Measurements from ENCODE around the gene DBH.

DBH gene

GRCh38 chr9:133693703-133694529 lies 57.8 kb downstream of the DBH start:
- H3K9me3 ChIP-seq (ENCODE audit: control extremely low read depth in 1 of 5, control insufficient read depth in 4 of 5, insufficient read depth in 2 of 5, low read depth in 1 of 5, low read length in 4 of 5) = no peaks in the 10 kb centered on the region
- WGBS (ENCODE audit: insufficient coverage) = 96% methylated on average over 32 of the region's 32 CpGs
- no peak overlapping the region for H3K27ac ChIP-seq (ENCODE audit: insufficient read depth in 1 of 2, low read depth in 1 of 2, low read length in 2 of 2, poor library complexity in 1 of 2, severe bottlenecking in 2 of 2)
- H3K4me3 ChIP-seq (ENCODE audit: control insufficient read depth in 1 of 7, extremely low read depth in 1 of 7, insufficient read depth in 4 of 7, low read depth in 2 of 7, low read length in 6 of 7) = no peak overlapping the region
- H3K4me1 ChIP-seq (ENCODE audit: control extremely low read depth in 1 of 4, control insufficient read depth in 4 of 4, insufficient read depth in 4 of 4, low read length in 3 of 4) = no peaks in the 10 kb centered on the region
- no peak for DNase-seq
- POLR2A ChIA-PET = no interaction called here
- H3K27me3 ChIP-seq (replicated peaks in 2 of 5; ENCODE audit: control insufficient read depth in 4 of 5, insufficient read depth in 5 of 5, low read length in 4 of 5) = no peaks in the 10 kb centered on the region
- H3K36me3 ChIP-seq (ENCODE audit: control insufficient read depth in 4 of 4, insufficient read depth in 4 of 4, low read length in 3 of 4) = no peaks in the 10 kb centered on the region
- CTCF ChIA-PET = interaction anchor here (0.8 to 1.4 kb wide), 3 partner anchors 15 to 48 kb away, joined by 3 read pairs; no protein-coding TSS in a partner anchor

- Histone ChIP-seq H3K27me3 (replicated peaks in 2 of 5; ENCODE audit: control insufficient read depth in 4 of 5, insufficient read depth in 5 of 5, low read length in 4 of 5) (no peaks in the 10 kb centered on the region), H3K4me1 (ENCODE audit: control extremely low read depth in 1 of 4, control insufficient read depth in 4 of 4, insufficient read depth in 4 of 4, low read length in 3 of 4) (no peaks in the 10 kb centered on the region), H3K4me3 (ENCODE audit: control insufficient read depth in 1 of 7, extremely low read depth in 1 of 7, insufficient read depth in 4 of 7, low read depth in 2 of 7, low read length in 6 of 7) (no peak overlapping the region), H3K36me3 (ENCODE audit: control insufficient read depth in 4 of 4, insufficient read depth in 4 of 4, low read length in 3 of 4) (peaks cover 0 to 3% (median 0%) of the 10 kb centered on the region in 4 experiments), H3K9me3 (ENCODE audit: control extremely low read depth in 1 of 5, control insufficient read depth in 4 of 5, insufficient read depth in 2 of 5, low read depth in 1 of 5, low read length in 4 of 5) (no peaks in the 10 kb centered on the region), H3K27ac (ENCODE audit: insufficient read depth in 1 of 2, low read depth in 1 of 2, low read length in 2 of 2, poor library complexity in 1 of 2, severe bottlenecking in 2 of 2) (no peak overlapping the region)
- ChIA-PET POLR2A (no interaction called here), CTCF (no interaction called here)
- no peak for DNase-seq
- 81% methylated on average over 3 of the region's 3 CpGs for WGBS (ENCODE audit: insufficient coverage)
These were observed 58.5 kb downstream of the DBH start for GRCh38 chr9:133694686-133695085.

- Histone ChIP-seq H3K36me3 (ENCODE audit: control insufficient read depth in 4 of 4, insufficient read depth in 4 of 4, low read length in 3 of 4) (peaks cover 0 to 3% (median 0%) of the 10 kb centered on the region in 4 experiments), H3K27me3 (replicated peaks in 2 of 5; ENCODE audit: control insufficient read depth in 4 of 5, insufficient read depth in 5 of 5, low read length in 4 of 5) (no peaks in the 10 kb centered on the region), H3K4me1 (ENCODE audit: control extremely low read depth in 1 of 4, control insufficient read depth in 4 of 4, insufficient read depth in 4 of 4, low read length in 3 of 4) (peaks cover 4 to 9% (median 8%) of the 10 kb centered on the region in 4 experiments), H3K4me3 (ENCODE audit: control insufficient read depth in 1 of 7, extremely low read depth in 1 of 7, insufficient read depth in 4 of 7, low read depth in 2 of 7, low read length in 6 of 7) (no peak overlapping the region), H3K9me3 (ENCODE audit: control extremely low read depth in 1 of 5, control insufficient read depth in 4 of 5, insufficient read depth in 2 of 5, low read depth in 1 of 5, low read length in 4 of 5) (no peaks in the 10 kb centered on the region), H3K27ac (ENCODE audit: insufficient read depth in 1 of 2, low read depth in 1 of 2, low read length in 2 of 2, poor library complexity in 1 of 2, severe bottlenecking in 2 of 2) (no peak overlapping the region)
- DNase-seq = no peak
- CTCF ChIA-PET = no interaction called here
- WGBS (ENCODE audit: insufficient coverage) = 97% methylated on average over 10 of the region's 12 CpGs
- POLR2A ChIA-PET = no interaction called here
These were observed 59.9 kb downstream of the DBH start for GRCh38 chr9:133696071-133696472.

- no peak for DNase-seq
- Histone ChIP-seq H3K36me3 (ENCODE audit: control insufficient read depth in 4 of 4, insufficient read depth in 4 of 4, low read length in 3 of 4) (peaks cover 0 to 3% (median 0%) of the 10 kb centered on the region in 4 experiments), H3K4me3 (ENCODE audit: control insufficient read depth in 1 of 7, extremely low read depth in 1 of 7, insufficient read depth in 4 of 7, low read depth in 2 of 7, low read length in 6 of 7) (no peak overlapping the region), H3K27me3 (replicated peaks in 2 of 5; ENCODE audit: control insufficient read depth in 4 of 5, insufficient read depth in 5 of 5, low read length in 4 of 5) (no peaks in the 10 kb centered on the region), H3K4me1 (ENCODE audit: control extremely low read depth in 1 of 4, control insufficient read depth in 4 of 4, insufficient read depth in 4 of 4, low read length in 3 of 4) (peaks cover 4 to 35% (median 31%) of the 10 kb centered on the region in 4 experiments), H3K9me3 (ENCODE audit: control extremely low read depth in 1 of 5, control insufficient read depth in 4 of 5, insufficient read depth in 2 of 5, low read depth in 1 of 5, low read length in 4 of 5) (no peaks in the 10 kb centered on the region), H3K27ac (ENCODE audit: insufficient read depth in 1 of 2, low read depth in 1 of 2, low read length in 2 of 2, poor library complexity in 1 of 2, severe bottlenecking in 2 of 2) (no peak overlapping the region)
- CTCF ChIA-PET = no interaction called here
- no CpG with 5 or more reads among the region's 6 CpGs for WGBS (ENCODE audit: insufficient coverage)
- POLR2A ChIA-PET = no interaction called here
These were observed 63.4 kb downstream of the DBH start for GRCh38 chr9:133699546-133699945.

GRCh38 chr9:133700819-133701320 lies 64.7 kb downstream of the DBH start:
- no peak overlapping the region for H3K27ac ChIP-seq (ENCODE audit: insufficient read depth in 1 of 2, low read depth in 1 of 2, low read length in 2 of 2, poor library complexity in 1 of 2, severe bottlenecking in 2 of 2)
- POLR2A ChIA-PET = no interaction called here
- WGBS (ENCODE audit: insufficient coverage) = 39% methylated on average over 4 of the region's 4 CpGs
- no peaks in the 10 kb centered on the region for H3K27me3 ChIP-seq (replicated peaks in 2 of 5; ENCODE audit: control insufficient read depth in 4 of 5, insufficient read depth in 5 of 5, low read length in 4 of 5)
- no peaks in the 10 kb centered on the region for H3K9me3 ChIP-seq (ENCODE audit: control extremely low read depth in 1 of 5, control insufficient read depth in 4 of 5, insufficient read depth in 2 of 5, low read depth in 1 of 5, low read length in 4 of 5)
- peaks cover 0 to 3% (median 0%) of the 10 kb centered on the region in 4 experiments for H3K36me3 ChIP-seq (ENCODE audit: control insufficient read depth in 4 of 4, insufficient read depth in 4 of 4, low read length in 3 of 4)
- H3K4me3 ChIP-seq (ENCODE audit: control insufficient read depth in 1 of 7, extremely low read depth in 1 of 7, insufficient read depth in 4 of 7, low read depth in 2 of 7, low read length in 6 of 7) = peak overlapping the region in 1 of 7 experiments; percentile 29
- peak in 2 of 3 donors; percentile 37 to 47 for DNase-seq
- H3K4me1 ChIP-seq (ENCODE audit: control extremely low read depth in 1 of 4, control insufficient read depth in 4 of 4, insufficient read depth in 4 of 4, low read length in 3 of 4) = peaks cover 4 to 35% (median 31%) of the 10 kb centered on the region in 4 experiments
- CTCF ChIA-PET = interaction anchor here (0.7 to 2.5 kb wide), 9 partner anchors 9 to 168 kb away, joined by 3 to 8 read pairs (median 3); no protein-coding TSS in a partner anchor

DNA sequence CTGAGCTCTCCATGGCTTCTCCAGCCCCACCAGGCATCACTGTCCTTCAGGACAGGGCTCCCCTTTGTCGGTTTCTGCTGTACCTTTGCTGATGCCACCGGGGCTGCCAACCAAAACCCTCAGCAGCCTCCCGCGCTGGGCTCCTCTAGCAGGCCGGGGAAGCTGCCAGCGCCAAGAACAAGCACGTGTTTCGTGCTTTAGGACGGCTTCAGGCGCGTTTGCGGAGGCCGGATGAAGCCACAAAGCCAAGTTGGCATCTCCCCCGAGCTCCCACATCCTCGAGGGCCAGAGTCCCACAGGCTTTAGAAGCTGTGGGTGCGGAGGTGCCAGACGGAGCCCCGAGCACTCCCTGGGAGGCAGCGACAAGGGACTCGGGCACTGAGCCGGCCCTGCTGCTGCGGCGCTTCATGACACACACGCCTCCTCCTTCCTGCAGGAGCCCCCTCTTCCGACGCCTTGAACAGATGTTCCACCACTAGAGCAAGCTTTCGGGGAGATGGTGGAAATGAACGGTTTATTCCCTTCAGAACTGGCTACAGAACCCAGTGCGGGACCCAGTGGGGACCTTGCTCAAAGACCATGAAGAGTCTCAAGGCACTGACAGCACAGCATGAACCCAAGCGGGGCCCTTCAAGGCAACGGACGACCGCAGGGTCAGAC lies 65.3 kb downstream of the DBH start:
- Histone ChIP-seq H3K4me3 (ENCODE audit: control insufficient read depth in 1 of 7, extremely low read depth in 1 of 7, insufficient read depth in 4 of 7, low read depth in 2 of 7, low read length in 6 of 7) (peak overlapping the region in 1 of 7 experiments; percentile 29), H3K36me3 (ENCODE audit: control insufficient read depth in 4 of 4, insufficient read depth in 4 of 4, low read length in 3 of 4) (peaks cover 0 to 3% (median 0%) of the 10 kb centered on the region in 4 experiments), H3K27me3 (replicated peaks in 2 of 5; ENCODE audit: control insufficient read depth in 4 of 5, insufficient read depth in 5 of 5, low read length in 4 of 5) (no peaks in the 10 kb centered on the region), H3K4me1 (ENCODE audit: control extremely low read depth in 1 of 4, control insufficient read depth in 4 of 4, insufficient read depth in 4 of 4, low read length in 3 of 4) (peaks cover 4 to 35% (median 31%) of the 10 kb centered on the region in 4 experiments), H3K27ac (ENCODE audit: insufficient read depth in 1 of 2, low read depth in 1 of 2, low read length in 2 of 2, poor library complexity in 1 of 2, severe bottlenecking in 2 of 2) (no peak overlapping the region), H3K9me3 (ENCODE audit: control extremely low read depth in 1 of 5, control insufficient read depth in 4 of 5, insufficient read depth in 2 of 5, low read depth in 1 of 5, low read length in 4 of 5) (no peaks in the 10 kb centered on the region)
- WGBS (ENCODE audit: insufficient coverage) = 70% methylated on average over 24 of the region's 33 CpGs
- ChIA-PET POLR2A (no interaction called here), CTCF (interaction anchor here (0.7 to 2.5 kb wide), 9 partner anchors 9 to 169 kb away, joined by 3 to 8 read pairs (median 3); no protein-coding TSS in a partner anchor)
- DNase-seq = peak in 2 of 3 donors; percentile 63 to 79

All from common myeloid progenitor, CD34-positive (primary cell).